IMR-90 (cell line): ENCODE results near the gene MOCOS. TPM values are rescaled to one million over a fixed set of nuclear protein-coding genes. Genes with fewer than 3 reads are reported as not detected.

Source experiments
- ATAC-seq: fragments of 200-7000 bp; cut with Tn5 transposase; 2 replicates; pipeline ENCODE4 v1.9.1; 2020; ENCODE audit warnings: low read depth, mild to moderate bottlenecking, moderate library complexity
- BruUV-seq: library from RNA; stranded (reverse); fragments of 400-500 nt; replicated peaks from 2 replicates; lab custom pipeline; 2021; lab: Mats Ljungman, UMichigan
- CTCF ChIA-PET: fragments of 300-600 bp; formaldehyde crosslinking; extraction: SDS; loops from one replicate; lab custom pipeline; 2021; ENCODE audit warnings: antibody characterized with exemption; lab: Yijun Ruan, JAX
- POLR2A ChIA-PET: fragments of 300-600 bp; sonication (Branson Sonifier 250); formaldehyde crosslinking; loops from one replicate; lab custom pipeline; 2022; ENCODE audit warnings: antibody characterized with exemption; ENCODE audit not compliant: unreplicated experiment; lab: Charles Lee
- DNase-seq: peaks from one replicate; pipeline ENCODE4 v3.0.0; 2013
- H2AFZ ChIP-seq: replicated peaks from 2 replicates; pipeline ENCODE3; 2013; ENCODE audit warnings: low read length, mild to moderate bottlenecking; ENCODE audit not compliant: poor library complexity
- H2AK5ac ChIP-seq: 2 replicates; pipeline ENCODE4 v1.6.1; 2013; ENCODE audit warnings: low read depth, low read length, inconsistent platforms
- H2AK9ac ChIP-seq: replicated peaks from 2 replicates; pipeline ENCODE3; 2013; ENCODE audit warnings: mild to moderate bottlenecking, low read depth, low read length, moderate library complexity; ENCODE audit not compliant: poor library complexity
- H2BK120ac ChIP-seq: 2 replicates; pipeline ENCODE4 v1.6.1; 2013; ENCODE audit warnings: low read depth, low read length, inconsistent platforms
- H2BK15ac ChIP-seq: 3 replicates; pipeline ENCODE4 v1.6.1; 2013; ENCODE audit warnings: low read depth, low read length, inconsistent platforms
- H2BK20ac ChIP-seq: 2 replicates; pipeline ENCODE4 v1.6.1; 2013; ENCODE audit warnings: low read depth, mild to moderate bottlenecking, inconsistent platforms, low read length, moderate library complexity
- H2BK5ac ChIP-seq: 2 replicates; pipeline ENCODE4 v1.6.1; 2013; ENCODE audit warnings: mild to moderate bottlenecking, low read depth, low read length, inconsistent platforms; ENCODE audit not compliant: poor library complexity, severe bottlenecking
- H3K14ac ChIP-seq: replicated peaks from 2 replicates; pipeline ENCODE4 v1.6.1; 2013; ENCODE audit warnings: low read depth, low read length, inconsistent platforms
- H3K18ac ChIP-seq: 2 replicates; pipeline ENCODE4 v1.6.1; 2013; ENCODE audit warnings: low read depth, low read length, control low read depth
- H3K23ac ChIP-seq: 2 replicates; pipeline ENCODE4 v1.6.1; 2013; ENCODE audit warnings: low read depth, low read length, inconsistent platforms
- H3K27ac ChIP-seq: 2 replicates; pipeline ENCODE4 v1.5.1; 2013; ENCODE audit warnings: mild to moderate bottlenecking, control low read depth, low read length; ENCODE audit not compliant: insufficient read depth
- H3K27me3 ChIP-seq: 2 replicates; pipeline ENCODE4 v1.6.1; 2013; ENCODE audit warnings: low read length; ENCODE audit not compliant: control insufficient read depth, insufficient read depth
- H3K36me3 ChIP-seq: 2 replicates; pipeline ENCODE4 v1.6.1; 2013; ENCODE audit warnings: low read length, mixed read lengths; ENCODE audit not compliant: control insufficient read depth, insufficient read depth
- H3K4ac ChIP-seq: 2 replicates; pipeline ENCODE4 v1.6.1; 2013; ENCODE audit warnings: low read depth, low read length, inconsistent platforms
- H3K4me1 ChIP-seq: 2 replicates; pipeline ENCODE4 v1.6.1; 2013; ENCODE audit warnings: low read length, mixed read lengths; ENCODE audit not compliant: control insufficient read depth, insufficient read depth
- H3K4me2 ChIP-seq: 2 replicates; pipeline ENCODE4 v1.6.1; 2013; ENCODE audit warnings: low read depth, mild to moderate bottlenecking, control low read depth, low read length, moderate library complexity
- H3K4me3 ChIP-seq: 2 replicates; pipeline ENCODE4 v1.5.1; 2013; ENCODE audit warnings: low read depth, mild to moderate bottlenecking, control low read depth, low read length, moderate library complexity; ENCODE audit not compliant: insufficient read depth
- H3K56ac ChIP-seq: 2 replicates; pipeline ENCODE4 v1.6.1; 2013; ENCODE audit warnings: low read length, inconsistent platforms; ENCODE audit not compliant: insufficient read depth; ENCODE audit errors: extremely low read depth
- H3K79me1 ChIP-seq, 2 experiments: 2 replicates each; pipeline ENCODE4 v1.6.1; 2013; ENCODE audit warnings: low read length in 2 of 2, inconsistent platforms in 1 of 2, low read depth in 1 of 2
- H3K9ac ChIP-seq: 2 replicates; pipeline ENCODE4 v1.6.1; 2013; ENCODE audit warnings: low read depth, low read length, control low read depth
- H3K9me1 ChIP-seq: 2 replicates; pipeline ENCODE4 v1.6.1; 2013; ENCODE audit warnings: low read length, inconsistent platforms; ENCODE audit not compliant: insufficient read depth
- H3K9me3 ChIP-seq: 2 replicates; pipeline ENCODE4 v1.6.1; 2013; ENCODE audit warnings: low read length; ENCODE audit not compliant: control insufficient read depth, insufficient read depth
- H4K20me1 ChIP-seq: 2 replicates; pipeline ENCODE4 v1.6.1; 2013; ENCODE audit warnings: low read length, inconsistent platforms; ENCODE audit not compliant: insufficient read depth
- H4K5ac ChIP-seq: 2 replicates; pipeline ENCODE4 v1.6.1; 2013; ENCODE audit warnings: mild to moderate bottlenecking, low read depth, low read length, control low read depth
- H4K8ac ChIP-seq, 2 experiments: 2 replicates each; pipeline ENCODE4 v1.6.1; 2013; ENCODE audit warnings: low read depth in 2 of 2, low read length in 2 of 2, control low read depth in 1 of 2, inconsistent platforms in 1 of 2
- H4K91ac ChIP-seq: 2 replicates; pipeline ENCODE4 v1.6.1; 2013; ENCODE audit warnings: low read depth, low read length, inconsistent platforms; ENCODE audit not compliant: insufficient read depth
- BHLHE40 ChIP-seq: fragments of 150-350 bp; IDR thresholded peaks from 2 replicates; pipeline ENCODE4 v1.6.1; 2016; ENCODE audit warnings: mild to moderate bottlenecking, low read depth, low read length
- CEBPB ChIP-seq: IDR thresholded peaks from 2 replicates; pipeline ENCODE4 v1.6.1; 2012; ENCODE audit warnings: low read depth, low read length, improper control_type of control experiment
- CHD1 ChIP-seq: IDR thresholded peaks from 2 replicates; pipeline ENCODE4 v1.6.1; 2012; ENCODE audit warnings: low read depth, low read length, improper control_type of control experiment
- FOS ChIP-seq: fragments of 150-350 bp; IDR thresholded peaks from 2 replicates; pipeline ENCODE4 v1.6.1; 2016; ENCODE audit warnings: low read depth, low read length
- MAZ ChIP-seq: IDR thresholded peaks from 2 replicates; pipeline ENCODE4 v1.6.1; 2012; ENCODE audit warnings: low read depth, mild to moderate bottlenecking, low read length, improper control_type of control experiment, moderate library complexity, borderline replicate concordance
- MXI1 ChIP-seq: IDR thresholded peaks from 2 replicates; pipeline ENCODE4 v1.6.1; 2012; ENCODE audit warnings: low read depth, mild to moderate bottlenecking, low read length, moderate library complexity, borderline replicate concordance
- POLR2A ChIP-seq: IDR thresholded peaks from 2 replicates; pipeline ENCODE4 v1.6.1; 2012; ENCODE audit warnings: mild to moderate bottlenecking, low read depth, low read length
- RAD21 ChIP-seq: IDR thresholded peaks from 2 replicates; pipeline ENCODE4 v1.6.1; 2012; ENCODE audit warnings: low read length, improper control_type of control experiment
- RCOR1 ChIP-seq: IDR thresholded peaks from 2 replicates; pipeline ENCODE4 v1.6.1; 2012; ENCODE audit warnings: mild to moderate bottlenecking, low read length, improper control_type of control experiment; ENCODE audit not compliant: insufficient replicate concordance
- RFX5 ChIP-seq: IDR thresholded peaks from 2 replicates; pipeline ENCODE4 v1.8.0; 2012; ENCODE audit warnings: low read depth, mild to moderate bottlenecking, low read length, moderate library complexity
- USF2 ChIP-seq: fragments of 150-350 bp; IDR thresholded peaks from 2 replicates; pipeline ENCODE4 v1.6.1; 2017; ENCODE audit warnings: mild to moderate bottlenecking, antibody characterized with exemption, low read length, low read depth
- WGBS, 2 experiments: methylation state at CpG; one replicate each; pipeline versions ENCODE4 v1.1.5 to v1.1.7; 2013; ENCODE audit warnings: missing lambda C conversion rate in 2 of 2; ENCODE audit not compliant: insufficient read length in 1 of 2; ENCODE audit errors: extremely low coverage in 2 of 2; 5-methylcytosine and 5-hydroxymethylcytosine counted together
- dilution Hi-C: fragments of 300-500 bp; cut with HindIII; formaldehyde crosslinking; loops from one replicate; pipeline ENCODE4 v1.14.3; 2018; ENCODE audit warnings: low sequenced_read_pairs; ENCODE audit not compliant: unreplicated experiment
- in situ Hi-C: fragments of 300-500 bp; cut with MboI; formaldehyde crosslinking; loops from 3 replicates; pipeline ENCODE4 v1.14.3; 2019; ENCODE audit warnings: low sequenced_read_pairs, inconsistent platforms, mixed read lengths
- intact Hi-C: fragments of 100-400 bp; cut with micrococcal nuclease; formaldehyde crosslinking; loops from 2 replicates; pipeline ENCODE4 v1.10.0; 2022
- polyA plus RNA-seq, 3 experiments: library from polyadenylated mRNA; depleted of rRNA; stranded (reverse); fragments of >200 nt; gene quantifications; 2 replicates each; pipeline ENCODE4 v1.2.3, GENCODE V29; 2012; ENCODE audit warnings: low replicate concordance in 1 of 3
- total RNA-seq: library from RNA; depleted of rRNA; stranded (reverse); fragments of >200 nt; gene quantifications from 2 replicates; pipeline ENCODE4 v1.2.3, GENCODE V29; 2012
- TF ChIP-seq, protein P1 (sequence below): conservative IDR thresholded peaks from 2 replicates; pipeline ENCODE4 v1.5.1; 2012; ENCODE audit warnings: mild to moderate bottlenecking, low read depth, low read length, improper control_type of control experiment

The MOCOS gene
- total and polyA plus RNA-seq, 2 of the 4 experiments (the other 2 are of a cell fraction), result 1.1 to 2.2 TPM

GRCh38 chr18:36284671-36285295, 97.5 kb downstream of the MOCOS start (continued):
- TF ChIP-seq RFX5, result no peak

DNA sequence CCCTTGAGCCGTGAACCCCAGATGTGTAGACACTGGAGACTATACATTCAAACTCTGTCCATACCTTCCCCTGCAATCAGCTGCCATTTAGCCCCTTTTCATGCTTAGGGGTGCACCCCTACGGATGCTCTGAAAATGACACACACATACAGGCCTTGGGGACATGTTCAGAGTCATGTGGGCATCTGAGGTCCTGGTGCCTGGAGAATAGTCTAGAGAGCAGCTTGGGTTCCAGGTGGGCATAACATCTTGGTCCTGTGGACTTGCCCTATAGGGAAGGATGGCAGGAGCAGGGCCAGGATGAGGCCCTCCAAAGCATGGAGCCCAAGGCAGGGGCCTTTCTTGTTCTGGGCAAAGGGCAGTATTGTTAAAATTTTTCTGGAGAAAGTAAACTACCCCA, 100.4 kb downstream of the MOCOS start:
- TF ChIP-seq BHLHE40 (no peak), RAD21 (no peak), USF2 (no peak), POLR2A (no peak), CEBPB (no peak), FOS (no peak), RCOR1 (no peak), MXI1 (no peak), CHD1 (no peak), RFX5 (no peak), MAZ (no peak)
- TF ChIP-seq, protein P1, sequence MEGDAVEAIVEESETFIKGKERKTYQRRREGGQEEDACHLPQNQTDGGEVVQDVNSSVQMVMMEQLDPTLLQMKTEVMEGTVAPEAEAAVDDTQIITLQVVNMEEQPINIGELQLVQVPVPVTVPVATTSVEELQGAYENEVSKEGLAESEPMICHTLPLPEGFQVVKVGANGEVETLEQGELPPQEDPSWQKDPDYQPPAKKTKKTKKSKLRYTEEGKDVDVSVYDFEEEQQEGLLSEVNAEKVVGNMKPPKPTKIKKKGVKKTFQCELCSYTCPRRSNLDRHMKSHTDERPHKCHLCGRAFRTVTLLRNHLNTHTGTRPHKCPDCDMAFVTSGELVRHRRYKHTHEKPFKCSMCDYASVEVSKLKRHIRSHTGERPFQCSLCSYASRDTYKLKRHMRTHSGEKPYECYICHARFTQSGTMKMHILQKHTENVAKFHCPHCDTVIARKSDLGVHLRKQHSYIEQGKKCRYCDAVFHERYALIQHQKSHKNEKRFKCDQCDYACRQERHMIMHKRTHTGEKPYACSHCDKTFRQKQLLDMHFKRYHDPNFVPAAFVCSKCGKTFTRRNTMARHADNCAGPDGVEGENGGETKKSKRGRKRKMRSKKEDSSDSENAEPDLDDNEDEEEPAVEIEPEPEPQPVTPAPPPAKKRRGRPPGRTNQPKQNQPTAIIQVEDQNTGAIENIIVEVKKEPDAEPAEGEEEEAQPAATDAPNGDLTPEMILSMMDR, result no peak
- no peak overlapping the region for H3K23ac ChIP-seq
- intact Hi-C loops, result no loop called here
- H2BK5ac ChIP-seq, result no peak overlapping the region
- H2AK9ac ChIP-seq, result no peak overlapping the region
- H3K4me3 ChIP-seq, result no peak overlapping the region
- H4K8ac ChIP-seq, result no peak overlapping the region
- H2BK120ac ChIP-seq, result no peak overlapping the region
- no peak overlapping the region for H2AFZ ChIP-seq
- H4K91ac ChIP-seq, result no peak overlapping the region
- no peaks in the 10 kb centered on the region; the same call in 1 of the 2 replicates for H3K27me3 ChIP-seq
- no peak overlapping the region for H3K4ac ChIP-seq
- no peaks in the 10 kb centered on the region for H4K20me1 ChIP-seq
- no peak overlapping the region for H3K9ac ChIP-seq
- no peak overlapping the region for H2BK15ac ChIP-seq
- ATAC-seq (no peak), DNase-seq (no peak)
- POLR2A ChIA-PET, result no interaction called here
- no peak overlapping the region for H3K18ac ChIP-seq
- no peak overlapping the region for H3K56ac ChIP-seq
- H3K4me2 ChIP-seq, result no peak overlapping the region
- H2AK5ac ChIP-seq, result no peak overlapping the region
- H2BK20ac ChIP-seq, result no peak overlapping the region
- in situ Hi-C loops, result loop anchor here (10.0 kb wide), 2 partner anchors 467 to 533 kb away; no protein-coding TSS in a partner anchor
- no TSS peak for BruUV-seq
- dilution Hi-C loops, result no loop called here
- H3K79me1 ChIP-seq, result no peaks in the 10 kb centered on the region
- no peak overlapping the region for H3K14ac ChIP-seq
- WGBS, 2 experiments, result no CpG with 5 or more reads among the region's 2 CpGs
- no peaks in the 10 kb centered on the region for H3K4me1 ChIP-seq
- CTCF ChIA-PET, result no interaction called here
- H3K9me3 ChIP-seq, result peaks cover 2% of the 10 kb centered on the region
- H4K5ac ChIP-seq, result no peak overlapping the region
- H3K27ac ChIP-seq, result no peak overlapping the region
- H3K9me1 ChIP-seq, result no peaks in the 10 kb centered on the region
- H3K36me3 ChIP-seq, result no peaks in the 10 kb centered on the region
